ENCODE data around the gene OTOA. TPM values are rescaled to one million over a fixed set of nuclear protein-coding genes. Genes with fewer than 3 reads are reported as not detected.
"Not testable (repeated sequence)": the region's sequence is repeated elsewhere in the genome, so short reads cannot be mapped to it uniquely, and the experiment has no call there.

OTOA gene
- total RNA-seq, 1 donor from 2014 or later = not detected

GRCh38 chr16:21731233-21731632, 67.5 kb downstream of the OTOA start:
- H3K27ac Mint-ChIP-seq; H3K9me3 Mint-ChIP-seq; H3K4me1 Mint-ChIP-seq; H3K27me3 Mint-ChIP-seq; DNase-seq; H3K4me3 Mint-ChIP-seq; H3K36me3 Mint-ChIP-seq (ENCODE audit: low read depth); intact Hi-C loops (cut with micrococcal nuclease): not testable (repeated sequence)

DNA sequence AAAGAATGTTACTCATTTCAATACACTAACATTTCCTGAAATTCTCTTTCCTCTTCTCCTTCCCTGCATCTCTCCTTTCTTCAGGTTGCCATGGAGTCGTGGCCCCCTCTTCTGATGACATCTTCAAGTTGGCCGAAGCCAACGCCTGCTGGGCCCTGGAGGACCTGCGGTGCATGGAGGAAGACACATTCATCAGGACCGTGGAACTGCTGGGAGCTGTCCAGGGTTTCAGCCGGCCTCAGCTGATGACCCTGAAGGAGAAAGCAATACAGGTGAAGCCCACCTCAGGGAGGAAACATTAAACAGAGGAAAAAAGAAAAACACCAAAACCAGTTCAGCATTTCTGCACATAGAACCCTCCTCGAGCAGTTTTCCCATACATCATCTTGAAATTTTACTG, 76.9 kb downstream of the OTOA start:
- H3K4me1 Mint-ChIP-seq; H3K27ac Mint-ChIP-seq; H3K36me3 Mint-ChIP-seq (ENCODE audit: low read depth); DNase-seq; H3K4me3 Mint-ChIP-seq; H3K9me3 Mint-ChIP-seq; H3K27me3 Mint-ChIP-seq; intact Hi-C loops (cut with micrococcal nuclease): not testable (repeated sequence)

DNA sequence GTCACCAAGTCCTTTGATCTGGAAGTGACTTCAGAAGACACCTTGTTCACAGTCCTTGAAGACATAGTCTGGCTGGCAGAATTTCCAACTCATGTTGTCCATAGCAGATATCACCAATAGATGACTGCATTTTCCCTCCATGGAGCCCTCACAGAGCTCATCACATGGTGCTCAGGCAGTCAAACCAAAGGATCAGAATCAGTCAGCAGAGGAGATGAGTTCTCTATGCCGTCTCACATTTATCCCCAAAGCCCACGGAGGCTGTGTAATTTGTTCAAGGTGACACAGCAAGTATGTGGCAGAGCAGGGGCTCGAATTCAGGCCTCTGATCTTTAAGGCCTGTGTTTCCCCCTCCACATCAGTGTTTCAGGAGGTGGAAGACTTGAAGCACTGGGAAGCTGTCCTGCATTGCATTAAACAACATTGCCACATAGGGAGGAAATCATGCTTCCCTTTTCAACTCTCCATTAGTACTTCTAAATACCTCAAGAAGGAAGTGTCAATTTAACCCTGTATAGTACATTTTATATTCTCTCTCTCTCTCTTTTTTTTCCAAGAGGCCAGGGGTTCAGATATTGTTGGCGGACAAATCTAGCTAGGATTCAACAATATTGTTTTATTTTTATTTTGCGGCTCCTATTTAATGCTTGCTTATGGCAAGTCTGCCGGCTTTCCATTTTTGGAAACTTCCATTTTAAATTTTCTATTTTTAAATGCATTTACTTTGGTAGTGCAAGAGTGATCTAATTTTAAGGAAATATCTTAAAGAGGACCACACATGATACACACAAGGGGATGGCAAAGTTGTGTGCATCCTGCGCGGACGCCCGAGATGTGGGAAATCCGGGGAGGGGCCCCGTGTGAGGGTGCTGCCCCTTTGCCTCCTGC, 92.7 kb downstream of the OTOA start:
- peak; percentile 56 for DNase-seq
- intact Hi-C loops (cut with micrococcal nuclease); H3K36me3 Mint-ChIP-seq (ENCODE audit: low read depth); H3K4me1 Mint-ChIP-seq; H3K9me3 Mint-ChIP-seq; H3K27ac Mint-ChIP-seq; H3K4me3 Mint-ChIP-seq; H3K27me3 Mint-ChIP-seq: not testable (repeated sequence)

DNA sequence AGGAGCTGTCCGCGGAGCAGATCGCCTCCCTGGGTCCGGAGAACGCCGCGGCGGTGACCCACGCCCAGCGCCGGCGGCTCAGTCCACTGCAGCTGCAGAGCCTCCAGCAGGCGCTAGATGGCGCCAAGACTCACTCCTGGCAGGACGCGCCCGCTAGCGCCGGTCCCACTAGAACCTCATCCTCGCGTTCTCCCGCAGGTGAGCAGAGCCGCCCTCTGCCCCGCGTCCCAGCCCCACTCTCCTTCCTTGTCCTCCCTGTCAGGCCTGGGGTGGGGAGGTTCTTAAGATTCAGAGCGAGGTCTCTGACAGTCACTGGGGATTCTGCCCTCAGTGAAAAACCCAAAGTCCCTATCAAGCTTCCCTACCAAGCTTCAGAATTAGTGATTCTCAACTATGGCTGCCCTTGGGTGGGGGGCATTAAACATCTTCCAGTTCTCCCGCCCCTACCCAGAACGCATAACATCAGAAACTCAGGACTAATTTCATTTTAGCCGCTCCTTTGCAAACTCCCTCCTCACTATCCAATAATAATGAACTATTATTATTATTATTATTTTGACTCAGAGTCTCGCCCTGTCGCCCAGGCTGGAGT, 93.4 kb downstream of the OTOA start:
- H3K4me1 Mint-ChIP-seq; intact Hi-C loops (cut with micrococcal nuclease); H3K27me3 Mint-ChIP-seq; H3K9me3 Mint-ChIP-seq; DNase-seq; H3K27ac Mint-ChIP-seq; H3K36me3 Mint-ChIP-seq (ENCODE audit: low read depth); H3K4me3 Mint-ChIP-seq: not testable (repeated sequence)

DNA sequence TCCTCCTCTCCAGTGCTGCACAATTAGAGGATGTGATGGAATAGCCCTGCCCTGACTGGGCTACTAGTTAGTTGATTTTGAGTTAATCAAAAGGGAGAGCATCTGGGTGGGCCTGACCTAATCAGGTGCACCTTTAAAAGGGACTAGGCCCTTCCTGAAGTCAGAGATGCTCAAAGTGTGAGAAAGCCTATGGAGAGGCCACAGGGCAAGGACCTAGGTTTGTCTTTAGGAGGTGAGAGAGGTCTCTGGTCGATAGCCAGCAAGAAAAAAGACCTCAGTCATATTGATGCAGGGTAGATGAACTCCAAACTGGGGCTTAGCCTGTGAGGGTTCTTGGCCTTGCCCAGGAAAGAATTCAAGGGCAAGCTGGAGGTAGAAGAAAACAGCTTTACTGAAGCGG, 104.5 kb downstream of the OTOA start:
- DNase-seq; H3K9me3 Mint-ChIP-seq; H3K27me3 Mint-ChIP-seq; H3K27ac Mint-ChIP-seq; H3K4me1 Mint-ChIP-seq; H3K4me3 Mint-ChIP-seq; intact Hi-C loops (cut with micrococcal nuclease); H3K36me3 Mint-ChIP-seq (ENCODE audit: low read depth): not testable (repeated sequence)

DNA sequence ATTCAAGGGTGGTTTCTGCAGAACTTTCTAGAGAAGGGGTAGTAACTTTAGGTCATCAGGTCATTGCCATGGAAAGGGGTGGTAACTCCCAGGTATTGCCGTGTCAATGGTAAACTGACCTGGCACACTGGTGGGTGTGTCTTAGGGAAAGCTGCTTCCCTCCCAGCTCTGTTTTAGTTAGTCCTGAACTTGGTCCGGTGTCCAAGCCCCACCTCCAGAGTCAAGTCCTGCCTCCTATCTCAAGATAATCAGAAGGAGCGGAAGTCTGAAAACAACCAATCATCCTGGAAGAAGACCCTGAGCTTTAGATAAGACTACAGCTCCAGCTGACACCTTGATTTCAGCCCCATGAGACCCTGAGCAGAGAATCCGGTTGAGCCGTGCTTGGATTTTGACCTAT, 105.0 kb downstream of the OTOA start:
- intact Hi-C loops (cut with micrococcal nuclease); H3K27ac Mint-ChIP-seq; H3K36me3 Mint-ChIP-seq (ENCODE audit: low read depth); H3K27me3 Mint-ChIP-seq; DNase-seq; H3K4me1 Mint-ChIP-seq; H3K4me3 Mint-ChIP-seq; H3K9me3 Mint-ChIP-seq: not testable (repeated sequence)

DNA sequence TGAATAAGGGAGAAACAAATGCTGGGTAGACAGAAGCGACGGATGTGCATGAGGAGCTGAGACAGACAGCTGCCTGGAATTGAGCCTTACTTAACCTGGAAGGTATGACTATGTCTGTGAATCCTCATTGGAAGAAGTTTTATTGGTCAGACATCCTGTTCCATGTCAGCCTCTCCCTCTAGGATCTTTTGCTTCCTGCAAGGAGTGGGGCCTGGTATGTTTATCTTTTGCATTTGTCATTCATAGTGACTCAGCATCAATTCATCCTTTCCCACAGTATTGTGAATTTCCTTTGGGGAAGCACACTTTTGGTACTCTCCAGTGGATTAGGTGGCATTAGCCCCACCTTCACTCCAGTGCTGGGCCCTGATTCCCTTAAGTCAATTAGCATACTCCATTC, 105.5 kb downstream of the OTOA start:
- DNase-seq; intact Hi-C loops (cut with micrococcal nuclease); H3K4me1 Mint-ChIP-seq; H3K9me3 Mint-ChIP-seq; H3K36me3 Mint-ChIP-seq (ENCODE audit: low read depth); H3K27me3 Mint-ChIP-seq; H3K4me3 Mint-ChIP-seq; H3K27ac Mint-ChIP-seq: not testable (repeated sequence)

- H3K27ac Mint-ChIP-seq; H3K36me3 Mint-ChIP-seq (ENCODE audit: low read depth); DNase-seq; H3K9me3 Mint-ChIP-seq; intact Hi-C loops (cut with micrococcal nuclease); H3K27me3 Mint-ChIP-seq; H3K4me1 Mint-ChIP-seq; H3K4me3 Mint-ChIP-seq: not testable (repeated sequence)
Observed at GRCh38 chr16:21770584-21770983, 106.8 kb downstream of the OTOA start.

DNA sequence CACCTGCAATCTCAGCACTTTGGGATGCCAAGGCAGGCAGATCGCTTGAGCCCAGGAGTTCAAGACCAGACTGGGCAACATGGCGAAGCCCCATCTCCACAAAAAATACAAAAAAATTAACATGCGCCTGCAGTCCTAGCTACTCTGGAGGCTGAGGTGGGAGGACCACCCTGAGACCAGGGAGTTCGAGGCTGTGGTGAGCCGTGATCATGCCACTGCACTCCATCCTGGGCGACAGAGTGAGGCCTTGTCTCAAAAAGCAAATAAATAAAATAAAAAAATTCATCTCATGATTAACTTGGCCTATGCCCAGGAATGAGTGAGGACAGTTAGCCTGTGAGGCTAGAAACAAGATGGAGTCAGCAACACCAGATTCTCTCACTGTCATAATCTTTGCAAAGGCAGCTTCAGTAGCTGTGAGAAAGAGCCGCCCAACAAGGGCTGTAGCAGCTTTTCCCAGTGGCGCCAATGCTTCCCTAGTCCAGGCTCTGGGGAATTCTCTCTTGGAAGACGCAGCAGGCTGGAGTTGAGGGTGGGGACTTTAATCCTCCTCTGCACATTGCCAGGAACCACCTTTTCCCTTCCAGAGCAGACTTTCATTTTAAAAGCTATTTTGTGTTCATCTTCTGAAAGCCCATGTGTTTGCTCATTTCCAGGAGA, 108.9 kb downstream of the OTOA start:
- H3K4me1 Mint-ChIP-seq; H3K27ac Mint-ChIP-seq; intact Hi-C loops (cut with micrococcal nuclease); H3K27me3 Mint-ChIP-seq; H3K4me3 Mint-ChIP-seq; DNase-seq; H3K9me3 Mint-ChIP-seq; H3K36me3 Mint-ChIP-seq (ENCODE audit: low read depth): not testable (repeated sequence)

DNA sequence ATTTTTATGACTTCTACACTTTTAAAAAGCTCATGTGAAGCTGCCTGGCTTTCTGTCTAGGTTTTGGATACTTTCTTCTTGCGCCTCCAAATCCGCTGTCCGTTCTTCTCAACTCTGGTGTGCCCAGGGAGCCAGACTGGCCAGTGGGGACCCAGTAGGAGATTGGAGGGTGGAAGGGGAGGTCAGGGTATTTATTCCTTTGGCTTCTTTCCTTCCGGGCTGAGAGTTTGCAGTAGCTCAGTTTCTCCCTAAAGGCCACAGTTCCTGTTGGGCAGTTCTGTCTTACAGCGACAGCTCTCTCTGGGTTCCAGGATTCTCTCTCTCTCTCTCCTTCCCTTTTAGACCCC, 109.4 kb downstream of the OTOA start:
- H3K36me3 Mint-ChIP-seq (ENCODE audit: low read depth); H3K9me3 Mint-ChIP-seq; DNase-seq; H3K4me1 Mint-ChIP-seq; intact Hi-C loops (cut with micrococcal nuclease); H3K4me3 Mint-ChIP-seq; H3K27me3 Mint-ChIP-seq; H3K27ac Mint-ChIP-seq: not testable (repeated sequence)

- intact Hi-C loops (cut with micrococcal nuclease); DNase-seq; H3K27me3 Mint-ChIP-seq; H3K36me3 Mint-ChIP-seq (ENCODE audit: low read depth); H3K27ac Mint-ChIP-seq; H3K4me1 Mint-ChIP-seq; H3K4me3 Mint-ChIP-seq; H3K9me3 Mint-ChIP-seq: not testable (repeated sequence)
Observed at GRCh38 chr16:21780525-21780924, 116.8 kb downstream of the OTOA start.

- not testable (repeated sequence) for H3K27ac Mint-ChIP-seq, DNase-seq
Observed at GRCh38 chr16:21790506-21790905, 126.7 kb downstream of the OTOA start.

GRCh38 chr16:21793310-21793709, 129.5 kb downstream of the OTOA start:
- H3K4me1 Mint-ChIP-seq; H3K36me3 Mint-ChIP-seq (ENCODE audit: low read depth); H3K27me3 Mint-ChIP-seq; intact Hi-C loops (cut with micrococcal nuclease); H3K27ac Mint-ChIP-seq; DNase-seq; H3K4me3 Mint-ChIP-seq; H3K9me3 Mint-ChIP-seq: not testable (repeated sequence)

More at GRCh38 chr16:21790506-21790905, 126.7 kb downstream of the OTOA start:
- intact Hi-C loops (cut with micrococcal nuclease); H3K27me3 Mint-ChIP-seq; H3K4me1 Mint-ChIP-seq; H3K4me3 Mint-ChIP-seq; H3K9me3 Mint-ChIP-seq; H3K36me3 Mint-ChIP-seq (ENCODE audit: low read depth): not testable (repeated sequence)

- H3K27me3 Mint-ChIP-seq; DNase-seq; intact Hi-C loops (cut with micrococcal nuclease); H3K27ac Mint-ChIP-seq; H3K36me3 Mint-ChIP-seq (ENCODE audit: low read depth); H3K4me3 Mint-ChIP-seq; H3K9me3 Mint-ChIP-seq; H3K4me1 Mint-ChIP-seq: not testable (repeated sequence)
Observed at GRCh38 chr16:21798601-21799000, 134.8 kb downstream of the OTOA start.

All from activated CD4-positive, alpha-beta T cell treated with anti-CD3 and anti-CD28 coated beads, Interleukin-2, amount 10 ng/mL, durations not matched to agents 24 days and 14 days (primary cell).